Myocyte (in vitro differentiated cells): Measurements from ENCODE around the gene LYSET. TPM values are rescaled to one million over a fixed set of nuclear protein-coding genes. Genes with fewer than 3 reads are reported as not detected.
"Not testable (repeated sequence)": the region's sequence is repeated elsewhere in the genome, so short reads cannot be mapped to it uniquely, and the experiment has no call there.

Experiments used
- DNase-seq: peaks from one replicate; pipeline ENCODE4 v3.0.0-alpha.2; 2012; ENCODE audit warnings: low read depth
- total RNA-seq: library from RNA; depleted of rRNA; stranded (reverse); fragments of >200 nt; gene quantifications from 2 replicates; pipeline ENCODE4 v1.2.3, GENCODE V29; 2014

The LYSET gene
- total RNA-seq, 1 donor from 2014 or later = 12.2 TPM

GRCh38 chr14:93168610-93169009 is 16.5 kb upstream of the LYSET start:
- not testable (repeated sequence) for DNase-seq

GRCh38 chr14:93169619-93170018 is 15.5 kb upstream of the LYSET start:
- DNase-seq = not testable (repeated sequence)

- DNase-seq = not testable (repeated sequence)
Observed at GRCh38 chr14:93170141-93170540, 15.0 kb upstream of the LYSET start.

- no peak for DNase-seq
Observed at GRCh38 chr14:93171376-93171775, 13.7 kb upstream of the LYSET start.

GRCh38 chr14:93173943-93174395 is 11.1 kb upstream of the LYSET start:
- DNase-seq = peak; percentile 7

GRCh38 chr14:93174731-93175130 is 10.4 kb upstream of the LYSET start:
- not testable (repeated sequence) for DNase-seq

- DNase-seq = no peak
Observed at GRCh38 chr14:93175492-93175891, 9.6 kb upstream of the LYSET start.

- DNase-seq = no peak
Observed at GRCh38 chr14:93183596-93184317, 1.4 kb upstream of the LYSET start.

GRCh38 chr14:93185349-93185720 is 218 bp downstream of the LYSET start:
- DNase-seq = no peak

GRCh38 chr14:93186466-93186865 is 1.3 kb downstream of the LYSET start:
- no peak for DNase-seq

GRCh38 chr14:93186956-93187355 is 1.8 kb downstream of the LYSET start:
- no peak for DNase-seq

GRCh38 chr14:93195316-93195999 is 10.3 kb downstream of the LYSET start:
- DNase-seq = no peak

- DNase-seq = no peak
Observed at GRCh38 chr14:93199031-93199430, 13.9 kb downstream of the LYSET start.

GRCh38 chr14:93200553-93200952 is 15.4 kb downstream of the LYSET start:
- DNase-seq = no peak

- DNase-seq = no peak
Observed at GRCh38 chr14:93201155-93201704, 16.1 kb downstream of the LYSET start.

- DNase-seq = peak; percentile 98
Observed at GRCh38 chr14:93206793-93207467, 21.8 kb downstream of the LYSET start, which contains the start of the genes GON7 and UBR7. GON7 (minus strand) TSS chr14:93207065; CDS start chr14:93207037, 28 bp downstream. UBR7 (plus strand) TSS chr14:93207256; CDS start chr14:93207292, 36 bp downstream.

- DNase-seq = peak; percentile 84
Observed at GRCh38 chr14:93207468-93208308, 22.6 kb downstream of the LYSET start.

- no peak for DNase-seq
Observed at GRCh38 chr14:93212432-93212831, 27.3 kb downstream of the LYSET start.

- DNase-seq = no peak
Observed at GRCh38 chr14:93214598-93214997, 29.5 kb downstream of the LYSET start.

- peak; percentile 38 for DNase-seq
Observed at GRCh38 chr14:93219103-93219726, 34.1 kb downstream of the LYSET start.
